Measurements from ENCODE around the gene EPS15. TPM values are rescaled to one million over a fixed set of nuclear protein-coding genes. Genes with fewer than 3 reads are reported as not detected.
"Not testable (repeated sequence)": the region's sequence is repeated elsewhere in the genome, so short reads cannot be mapped to it uniquely, and the experiment has no call there.

The EPS15 gene
- total and polyA plus RNA-seq, 8 donors, result 13.3 to 139 (median 46.8) TPM

DNA sequence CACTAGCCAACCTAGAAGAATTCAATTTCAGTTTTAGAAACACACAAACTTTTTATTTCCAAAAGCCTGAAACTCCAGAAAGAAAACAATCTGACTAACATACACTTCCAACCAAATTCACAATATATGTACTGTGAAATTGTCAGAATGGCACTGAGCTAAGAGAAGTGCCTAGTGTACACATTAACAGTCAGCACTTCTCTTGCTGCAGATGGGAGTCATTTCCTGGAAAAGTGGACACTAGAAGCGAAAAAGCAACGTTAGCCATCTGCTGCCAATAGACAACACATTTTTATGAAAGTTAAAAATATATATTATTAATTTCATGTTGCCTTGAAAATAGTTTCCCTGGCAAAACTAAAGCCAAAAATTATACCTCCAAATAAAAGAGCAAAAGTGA lies 66.1 kb downstream of the EPS15 start:
- Histone ChIP-seq H3K27ac (no peak overlapping the region), H3K36me3 (peaks cover 0 to 47% (median 33%) of the 10 kb centered on the region in 4 donors), H3K4me1 (no peaks in the 10 kb centered on the region), H3K27me3 (no peaks in the 10 kb centered on the region), H3K4me3 (no peak overlapping the region), H3K9me3 (no peaks in the 10 kb centered on the region)
- no peak for TF ChIP-seq POLR2AphosphoS5 (IDR thresholded peaks at IDR 0.05)
- no peak for TF ChIP-seq POLR2A (IDR thresholded peaks at IDR 0.05)
- TF ChIP-seq, protein P1, sequence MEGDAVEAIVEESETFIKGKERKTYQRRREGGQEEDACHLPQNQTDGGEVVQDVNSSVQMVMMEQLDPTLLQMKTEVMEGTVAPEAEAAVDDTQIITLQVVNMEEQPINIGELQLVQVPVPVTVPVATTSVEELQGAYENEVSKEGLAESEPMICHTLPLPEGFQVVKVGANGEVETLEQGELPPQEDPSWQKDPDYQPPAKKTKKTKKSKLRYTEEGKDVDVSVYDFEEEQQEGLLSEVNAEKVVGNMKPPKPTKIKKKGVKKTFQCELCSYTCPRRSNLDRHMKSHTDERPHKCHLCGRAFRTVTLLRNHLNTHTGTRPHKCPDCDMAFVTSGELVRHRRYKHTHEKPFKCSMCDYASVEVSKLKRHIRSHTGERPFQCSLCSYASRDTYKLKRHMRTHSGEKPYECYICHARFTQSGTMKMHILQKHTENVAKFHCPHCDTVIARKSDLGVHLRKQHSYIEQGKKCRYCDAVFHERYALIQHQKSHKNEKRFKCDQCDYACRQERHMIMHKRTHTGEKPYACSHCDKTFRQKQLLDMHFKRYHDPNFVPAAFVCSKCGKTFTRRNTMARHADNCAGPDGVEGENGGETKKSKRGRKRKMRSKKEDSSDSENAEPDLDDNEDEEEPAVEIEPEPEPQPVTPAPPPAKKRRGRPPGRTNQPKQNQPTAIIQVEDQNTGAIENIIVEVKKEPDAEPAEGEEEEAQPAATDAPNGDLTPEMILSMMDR (IDR thresholded peaks at IDR 0.05), result no peak
- 64 to 75% (median 67%) methylated on average over 2 of the region's 2 CpGs for WGBS, 5 donors
- DNase-seq, result peak in 1 of 2 donors; percentile 42
- intact Hi-C loops (cut with DNase I; ENCODE audit: low total_unique reads), result no loop called here

- H3K4me3 ChIP-seq; DNase-seq; H3K27me3 ChIP-seq; H3K9me3 ChIP-seq; intact Hi-C loops (cut with DNase I; ENCODE audit: low total_unique reads); H3K27ac ChIP-seq: not testable (repeated sequence)
- H3K4me1 ChIP-seq, result peaks cover 0 to 16% (median 8%) of the 10 kb centered on the region in 4 donors
- WGBS, 5 donors, result 72 to 88% (median 79%) methylated on average over 1 of the region's 1 CpG
- H3K36me3 ChIP-seq, result peaks cover 0 to 48% (median 44%) of the 10 kb centered on the region in 4 donors
Observed at GRCh38 chr1:51448844-51449454, 70.1 kb downstream of the EPS15 start.

- H3K27ac ChIP-seq, result peak overlapping the region in 2 of 5 donors; percentile 11 to 29
- WGBS, 5 donors, result 82 to 94% (median 92%) methylated on average over 2 of the region's 2 CpGs
- H3K4me1 ChIP-seq, result peaks cover 4 to 38% (median 23%) of the 10 kb centered on the region in 4 donors
- H3K9me3 ChIP-seq, result no peaks in the 10 kb centered on the region
- intact Hi-C loops (cut with DNase I; ENCODE audit: low total_unique reads), result no loop called here
- TF ChIP-seq EP300 (IDR thresholded peaks at IDR 0.05) (no peak), POLR2AphosphoS5 (IDR thresholded peaks at IDR 0.05) (no peak), POLR2A (IDR thresholded peaks at IDR 0.05) (no peak)
- TF ChIP-seq, protein P1 (IDR thresholded peaks at IDR 0.05), result no peak
- DNase-seq, result peak in 1 of 2 donors; percentile 17
- no peaks in the 10 kb centered on the region for H3K27me3 ChIP-seq
- peaks cover 0 to 46% (median 42%) of the 10 kb centered on the region in 4 donors for H3K36me3 ChIP-seq
- no peak overlapping the region for H3K4me3 ChIP-seq
Observed at GRCh38 chr1:51445351-51446090, 73.5 kb downstream of the EPS15 start.

DNA sequence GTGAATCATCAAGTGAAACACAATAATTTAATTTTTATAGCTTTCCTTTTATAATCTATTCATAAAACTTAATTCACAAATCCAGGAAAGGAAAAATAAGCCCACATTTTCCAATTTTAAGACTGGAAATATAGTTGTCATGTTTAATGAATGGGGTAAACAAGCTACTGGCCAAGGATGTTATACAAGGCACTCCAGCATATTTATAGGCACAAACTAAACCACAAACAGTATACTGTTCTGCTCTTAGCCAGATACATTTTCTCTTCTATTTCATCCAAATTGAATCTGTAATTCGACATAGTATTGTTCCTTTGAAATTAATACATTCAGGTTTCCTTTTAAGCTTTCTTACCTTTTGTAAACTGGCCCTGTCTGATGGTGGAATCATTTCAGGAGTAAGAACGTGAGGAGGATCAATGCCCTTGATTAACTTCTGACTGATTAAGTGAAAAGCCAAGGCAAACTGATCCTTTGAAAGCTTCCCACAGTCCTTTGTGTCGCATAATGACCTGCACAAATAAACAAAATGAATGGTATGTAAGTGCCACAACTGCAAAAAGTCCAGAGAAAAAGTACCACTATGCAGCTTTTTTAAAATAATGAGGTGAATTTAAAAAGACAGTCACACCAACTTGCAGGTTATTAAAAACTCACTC lies 74.4 kb downstream of the EPS15 start:
- no peaks in the 10 kb centered on the region for H3K27me3 ChIP-seq
- H3K36me3 ChIP-seq, result peaks cover 0 to 49% (median 42%) of the 10 kb centered on the region in 4 donors
- WGBS, 5 donors, result 49 to 68% (median 60%) methylated on average over 3 of the region's 3 CpGs
- H3K9me3 ChIP-seq, result no peaks in the 10 kb centered on the region
- TF ChIP-seq EP300 (IDR thresholded peaks at IDR 0.05), result no peak
- no peak for TF ChIP-seq POLR2AphosphoS5 (IDR thresholded peaks at IDR 0.05)
- TF ChIP-seq, protein P1 (IDR thresholded peaks at IDR 0.05), result no peak
- TF ChIP-seq POLR2A (IDR thresholded peaks at IDR 0.05), result no peak
- peaks cover 4 to 39% (median 24%) of the 10 kb centered on the region in 4 donors for H3K4me1 ChIP-seq
- DNase-seq, result no peak
- peak overlapping the region in 1 of 5 donors; percentile 29 for H3K27ac ChIP-seq
- H3K4me3 ChIP-seq, result no peak overlapping the region
- intact Hi-C loops (cut with DNase I; ENCODE audit: low total_unique reads), result no loop called here

Data from stomach (tissue), 9 donors.